ENCODE measurements around the gene MTMR6. TPM values are rescaled to one million over a fixed set of nuclear protein-coding genes. Genes with fewer than 3 reads are reported as not detected.
"Not testable (repeated sequence)": the region's sequence is repeated elsewhere in the genome, so short reads cannot be mapped to it uniquely, and the experiment has no call there.

Gene MTMR6
- total RNA-seq: 24.0 and 28.1 TPM in 2 replicates

DNA sequence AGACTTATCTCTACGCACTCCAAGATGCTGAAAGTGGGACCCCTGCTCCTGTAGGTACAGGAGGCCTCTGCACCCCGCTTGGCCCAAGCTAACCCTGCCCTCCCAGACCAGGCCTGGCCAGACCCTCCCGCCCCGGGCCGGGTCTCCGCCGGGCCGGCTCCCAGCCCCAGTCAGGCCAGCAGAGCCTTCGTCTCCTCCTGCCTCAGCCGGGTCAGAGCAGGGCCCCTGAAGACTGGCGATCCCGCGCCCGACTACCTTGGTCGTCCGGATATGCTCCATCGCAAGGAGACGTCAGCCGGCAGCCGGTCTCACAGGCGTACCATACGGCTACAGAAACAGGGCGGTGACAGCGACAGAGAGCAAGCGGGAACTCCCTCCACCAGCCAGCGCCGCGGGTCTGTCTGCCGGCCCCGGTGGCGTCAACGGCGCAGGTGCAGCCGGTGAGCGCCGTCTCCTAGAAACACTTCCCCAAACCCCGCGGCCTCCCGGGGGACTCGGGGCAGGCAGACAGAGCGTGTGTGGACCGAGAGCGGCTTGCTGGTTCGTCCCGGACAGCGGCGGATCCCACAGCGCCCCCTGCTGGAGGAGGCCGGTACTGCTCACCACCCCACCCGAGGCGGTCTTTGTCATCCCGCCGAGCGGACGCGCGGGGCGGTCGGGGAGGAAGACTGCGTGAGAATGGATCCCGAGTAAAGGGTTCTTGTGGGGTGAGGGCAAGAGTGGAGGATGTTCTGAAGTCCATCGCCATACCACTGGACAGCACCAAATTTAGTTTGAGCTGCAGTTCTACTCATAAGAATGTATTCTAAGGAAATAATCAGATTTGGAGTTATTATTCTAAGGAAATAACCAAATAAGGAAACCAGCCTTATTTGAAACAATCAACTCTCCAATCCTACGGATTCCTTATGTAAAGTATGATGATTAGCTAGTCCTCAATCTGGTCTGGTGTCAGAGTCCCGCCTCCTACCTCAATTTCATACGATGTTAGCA lies at the start of gene MTMR6:
TSS of gene MTMR6 (minus strand) at position 520 of the 993 bp plus-strand sequence. CDS start at position 279, 241 bp downstream.
- peak; percentile 45 for DNase-seq (ENCODE audit: extremely low read depth, low read depth, low spot score)

- no peak for DNase-seq (ENCODE audit: extremely low read depth, low read depth, low spot score)
Measured at GRCh38 chr13:25335856-25336255, 48.6 kb upstream of the MTMR6 start.

DNA sequence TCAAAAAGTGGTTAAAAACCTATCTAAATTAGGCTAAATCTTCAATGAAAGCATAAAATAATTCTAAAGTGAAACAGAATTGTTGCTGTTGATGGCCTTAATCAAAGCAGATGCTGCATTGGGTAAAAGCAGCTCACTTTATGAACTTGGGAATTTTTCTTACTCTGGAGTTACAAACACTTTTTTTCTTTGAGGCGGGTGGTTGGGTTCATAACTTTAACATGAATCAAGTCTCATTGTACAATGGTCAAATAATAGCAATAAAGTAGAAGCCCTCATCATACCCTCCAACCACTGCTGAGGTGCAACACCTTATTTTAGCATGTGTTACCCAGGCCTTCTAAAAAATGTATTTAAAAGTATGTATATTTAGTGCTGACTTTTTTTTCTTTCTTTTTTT lies 43.3 kb upstream of the MTMR6 start:
- no peak for DNase-seq (ENCODE audit: extremely low read depth, low read depth, low spot score)

- no peak for DNase-seq (ENCODE audit: extremely low read depth, low read depth, low spot score)
Measured at GRCh38 chr13:25329706-25330105, 42.4 kb upstream of the MTMR6 start.

- no peak for DNase-seq (ENCODE audit: extremely low read depth, low read depth, low spot score)
Measured at GRCh38 chr13:25324100-25324499, 36.8 kb upstream of the MTMR6 start.

DNA sequence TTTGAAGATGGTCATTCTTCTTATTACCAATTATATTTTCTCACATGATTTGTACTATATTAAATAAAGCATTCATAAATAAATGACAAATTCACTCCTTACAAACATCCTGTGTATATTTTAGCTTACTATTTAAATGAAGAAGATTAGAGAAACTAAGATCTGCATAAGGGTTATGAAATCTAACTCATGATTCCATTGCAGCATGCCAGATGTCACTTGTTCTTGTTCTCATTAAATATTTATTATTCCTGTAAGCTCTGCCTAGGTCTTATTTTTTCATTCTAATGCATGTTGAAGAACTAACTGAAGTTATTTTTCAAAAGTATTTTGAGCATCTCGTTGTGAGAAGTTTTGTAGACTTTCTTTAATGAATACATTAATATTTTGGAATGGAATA lies 32.5 kb upstream of the MTMR6 start:
- DNase-seq (ENCODE audit: extremely low read depth, low read depth, low spot score): no peak

DNA sequence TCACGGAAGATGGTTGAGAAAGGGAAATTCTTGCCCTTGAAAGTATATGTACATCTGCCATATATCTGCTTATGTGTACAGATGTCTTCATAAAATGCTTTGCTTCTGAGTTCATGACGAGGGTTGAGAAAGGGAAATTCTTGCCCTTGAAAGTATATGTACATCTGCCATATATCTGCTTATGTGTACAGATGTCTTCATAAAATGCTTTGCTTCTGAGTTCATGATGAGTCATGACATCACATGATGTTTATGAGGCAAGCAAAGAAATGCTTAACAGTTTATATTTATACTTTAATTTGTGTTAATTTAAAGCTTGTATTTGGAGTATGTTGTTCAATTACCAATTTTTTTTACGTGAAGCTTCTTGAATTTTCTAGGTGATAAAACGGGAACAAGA lies 31.7 kb upstream of the MTMR6 start:
- not testable (repeated sequence) for DNase-seq (ENCODE audit: extremely low read depth, low read depth, low spot score)

GRCh38 chr13:25310891-25311290 lies 23.6 kb upstream of the MTMR6 start:
- DNase-seq (ENCODE audit: extremely low read depth, low read depth, low spot score): no peak

GRCh38 chr13:25306671-25307464 lies 19.6 kb upstream of the MTMR6 start:
- DNase-seq (ENCODE audit: extremely low read depth, low read depth, low spot score): no peak

DNA sequence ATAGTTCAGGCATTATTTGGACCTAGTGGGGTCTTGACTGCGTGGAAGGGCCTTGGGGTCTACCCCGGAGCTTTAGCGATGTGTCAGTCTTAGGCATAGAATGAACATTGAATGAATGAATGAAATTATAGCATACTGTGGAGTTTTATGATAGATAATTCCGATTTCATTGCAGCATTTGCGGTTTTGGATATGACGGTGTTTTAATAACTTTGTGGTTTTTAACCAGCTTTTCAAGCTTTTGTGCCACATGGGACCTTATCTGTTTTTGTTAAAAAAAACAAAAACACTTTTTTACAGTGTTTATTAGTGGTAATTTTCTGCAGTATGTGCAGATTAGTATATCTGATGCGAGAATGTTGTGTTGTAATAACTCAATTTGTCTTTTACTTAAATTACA lies 14.8 kb upstream of the MTMR6 start:
- no peak for DNase-seq (ENCODE audit: extremely low read depth, low read depth, low spot score)

- DNase-seq (ENCODE audit: extremely low read depth, low read depth, low spot score): peak; percentile 60
Measured at GRCh38 chr13:25301347-25302113, 14.2 kb upstream of the MTMR6 start, which contains the start of gene NUP58. Gene NUP58, plus strand, starts transcription at chr13:25301625. Its CDS starts 149 bp downstream, at chr13:25301774.

- DNase-seq (ENCODE audit: extremely low read depth, low read depth, low spot score): no peak
Measured at GRCh38 chr13:25300861-25301346, 13.6 kb upstream of the MTMR6 start.

DNA sequence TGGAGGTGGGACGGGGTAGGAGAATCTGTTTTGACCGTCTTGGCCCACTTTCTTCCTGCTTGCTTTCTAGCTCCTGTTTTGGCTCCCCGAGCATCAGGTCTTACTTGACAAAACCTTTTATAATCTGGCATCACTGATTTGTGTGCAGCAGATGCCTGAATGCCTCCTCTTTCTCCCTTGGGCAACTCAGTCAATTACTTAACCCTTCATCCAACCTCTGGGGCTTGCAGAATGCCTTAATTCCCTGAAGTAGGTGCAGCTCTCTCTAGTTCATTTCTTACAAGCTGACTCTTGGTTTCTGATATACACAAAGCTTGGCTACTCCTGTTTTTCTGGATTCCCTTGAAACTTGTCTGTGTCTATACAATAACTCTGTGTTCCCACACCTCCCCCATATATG lies 8.4 kb upstream of the MTMR6 start:
- no peak for DNase-seq (ENCODE audit: extremely low read depth, low read depth, low spot score)

DNA sequence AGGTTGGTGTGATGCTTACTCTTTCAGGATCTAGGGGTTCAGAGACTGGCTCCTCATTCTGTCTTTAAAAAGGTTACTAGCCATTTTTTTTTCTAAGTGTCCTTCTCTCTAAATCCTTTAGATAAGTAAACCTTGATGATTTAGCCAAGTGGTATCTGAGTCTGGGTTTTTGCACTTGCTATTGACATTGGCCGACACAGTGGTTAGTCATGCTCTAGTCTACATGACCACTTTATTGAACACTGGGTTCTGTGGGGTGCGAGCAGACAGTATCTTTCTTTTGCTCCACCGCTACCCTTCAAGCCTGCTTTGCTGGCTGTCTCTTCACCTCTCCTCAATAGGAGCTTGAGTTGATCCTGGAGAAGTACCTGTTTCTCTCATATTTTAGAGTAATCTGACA lies 7.9 kb upstream of the MTMR6 start:
- no peak for DNase-seq (ENCODE audit: extremely low read depth, low read depth, low spot score)

DNA sequence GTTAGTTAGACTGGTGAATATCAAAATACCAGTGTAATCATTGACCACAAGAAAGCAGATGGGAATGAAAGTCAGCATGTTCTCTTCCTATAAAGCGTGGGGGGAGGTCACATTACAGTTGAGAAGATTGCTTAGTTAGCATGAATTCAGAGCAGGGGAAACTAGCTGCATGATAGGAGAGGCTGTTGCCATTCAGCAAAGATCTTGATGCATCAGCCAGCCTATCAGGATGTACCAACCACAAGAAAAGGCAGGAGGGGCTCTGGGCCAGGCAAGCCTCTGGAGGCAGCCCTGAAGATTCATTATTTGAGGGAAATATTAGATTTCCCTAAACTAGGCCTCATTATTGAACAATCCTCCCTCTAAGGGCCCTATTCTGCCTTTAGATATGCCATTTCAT lies 5.0 kb upstream of the MTMR6 start:
- no peak for DNase-seq (ENCODE audit: extremely low read depth, low read depth, low spot score)

GRCh38 chr13:25291691-25292090 lies 4.4 kb upstream of the MTMR6 start:
- DNase-seq (ENCODE audit: extremely low read depth, low read depth, low spot score): no peak

GRCh38 chr13:25288966-25289365 lies 1.7 kb upstream of the MTMR6 start:
- no peak for DNase-seq (ENCODE audit: extremely low read depth, low read depth, low spot score)

DNA sequence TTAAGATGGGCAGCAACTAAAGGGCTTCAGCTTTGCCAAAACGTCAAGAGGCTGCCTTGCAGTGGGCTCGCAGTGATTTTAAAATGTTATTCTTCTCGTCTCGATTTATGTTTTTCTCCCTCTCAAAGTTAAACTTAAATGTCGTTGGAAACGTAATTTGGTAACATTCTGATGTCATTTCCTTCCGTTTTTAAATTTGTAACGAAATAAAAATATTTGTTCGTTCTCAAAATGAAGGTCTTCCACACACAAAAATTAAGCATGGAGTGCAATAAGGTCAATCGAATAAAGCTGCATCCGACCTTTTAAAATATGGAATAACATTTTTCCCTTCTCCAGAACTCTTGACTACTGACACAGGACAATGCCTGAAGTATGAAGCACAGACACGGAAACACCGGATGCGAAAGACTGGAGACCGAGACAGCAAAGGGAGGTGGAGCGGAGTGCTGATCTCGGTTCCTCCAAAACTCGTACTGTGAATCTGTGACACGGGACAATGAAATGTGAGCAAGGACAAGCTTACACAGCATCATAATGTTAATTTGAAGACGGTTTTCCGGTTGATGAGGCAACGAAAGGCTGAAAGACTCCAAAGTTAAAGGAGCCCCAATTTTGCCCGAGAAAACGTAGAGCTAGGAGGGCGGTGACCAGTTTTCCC lies 850 bp downstream of the MTMR6 start:
- no peak for DNase-seq (ENCODE audit: extremely low read depth, low read depth, low spot score)

DNA sequence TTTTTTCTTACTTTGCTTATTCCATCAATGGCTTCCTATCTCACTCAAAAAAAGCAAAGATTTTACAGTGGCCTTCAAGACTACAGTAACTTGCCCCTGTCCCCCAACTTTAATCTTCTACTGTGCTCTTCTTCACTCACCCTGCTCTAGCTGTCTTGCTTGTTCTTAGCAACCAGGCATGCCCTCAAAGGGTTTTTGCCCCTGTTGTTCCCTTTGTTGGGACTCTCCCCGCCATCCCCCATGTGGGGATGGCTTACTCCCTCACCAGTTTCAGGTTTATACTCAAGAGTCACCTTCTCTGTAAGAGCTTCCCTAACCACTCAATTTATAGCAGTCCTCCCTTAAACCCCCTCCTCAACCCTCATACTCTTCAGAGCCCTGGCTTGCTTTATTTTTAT lies 5.4 kb downstream of the MTMR6 start:
- no peak for DNase-seq (ENCODE audit: extremely low read depth, low read depth, low spot score)
